HUES48 (cell line): Measurements from ENCODE around the gene SETD9.

ENCODE experiments used
- H3K27ac ChIP-seq: one replicate; pipeline ENCODE4 v1.7.0; 2013; ENCODE audit warnings: low read depth, low read length, inconsistent platforms
- H3K27me3 ChIP-seq: 2 replicates; pipeline ENCODE4 v1.6.1; 2013; ENCODE audit warnings: mild to moderate bottlenecking, low read length; ENCODE audit not compliant: control insufficient read depth, insufficient read depth
- H3K36me3 ChIP-seq: 2 replicates; pipeline ENCODE4 v1.6.1; 2013; ENCODE audit warnings: low read length; ENCODE audit not compliant: control insufficient read depth, insufficient read depth
- H3K4me1 ChIP-seq: 2 replicates; pipeline ENCODE4 v1.6.1; 2013; ENCODE audit warnings: mild to moderate bottlenecking, low read length; ENCODE audit not compliant: control insufficient read depth, insufficient read depth
- H3K4me3 ChIP-seq: 2 replicates; pipeline ENCODE4 v1.5.1; 2013; ENCODE audit warnings: mild to moderate bottlenecking, low read depth, low read length
- H3K9ac ChIP-seq: 2 replicates; pipeline ENCODE4 v1.6.1; 2013; ENCODE audit warnings: mild to moderate bottlenecking, low read depth, low read length, moderate library complexity
- H3K9me3 ChIP-seq: 2 replicates; pipeline ENCODE4 v1.6.1; 2013; ENCODE audit warnings: low read length; ENCODE audit not compliant: control insufficient read depth, insufficient read depth

Gene SETD9

DNA sequence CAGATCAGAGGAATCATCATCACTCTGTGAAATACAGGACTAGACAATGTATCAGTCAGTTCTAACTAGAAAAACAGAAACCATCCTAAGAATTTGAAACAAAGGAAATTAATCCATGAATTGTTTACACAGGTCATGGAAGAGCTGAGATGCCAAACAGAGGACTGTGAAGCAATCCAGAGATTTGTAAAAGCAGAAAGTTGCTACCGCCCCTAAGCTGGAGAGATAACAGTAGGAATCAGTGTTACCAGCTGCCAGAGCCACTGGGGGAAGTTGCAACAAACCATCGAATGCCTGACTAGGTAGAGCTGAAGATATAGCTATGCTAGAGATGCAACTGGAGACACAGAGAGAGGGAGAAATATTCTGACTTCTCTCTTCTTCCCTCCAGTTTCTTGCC, 52.9 kb downstream of the SETD9 start:
- H3K27ac ChIP-seq = no peak overlapping the region
- H3K4me3 ChIP-seq = no peak overlapping the region
- no peaks in the 10 kb centered on the region for H3K9me3 ChIP-seq
- no peaks in the 10 kb centered on the region for H3K36me3 ChIP-seq
- no peaks in the 10 kb centered on the region for H3K27me3 ChIP-seq
- H3K4me1 ChIP-seq = peaks cover 7% of the 10 kb centered on the region; the same call in 1 of the 2 replicates
- H3K9ac ChIP-seq = no peak overlapping the region

DNA sequence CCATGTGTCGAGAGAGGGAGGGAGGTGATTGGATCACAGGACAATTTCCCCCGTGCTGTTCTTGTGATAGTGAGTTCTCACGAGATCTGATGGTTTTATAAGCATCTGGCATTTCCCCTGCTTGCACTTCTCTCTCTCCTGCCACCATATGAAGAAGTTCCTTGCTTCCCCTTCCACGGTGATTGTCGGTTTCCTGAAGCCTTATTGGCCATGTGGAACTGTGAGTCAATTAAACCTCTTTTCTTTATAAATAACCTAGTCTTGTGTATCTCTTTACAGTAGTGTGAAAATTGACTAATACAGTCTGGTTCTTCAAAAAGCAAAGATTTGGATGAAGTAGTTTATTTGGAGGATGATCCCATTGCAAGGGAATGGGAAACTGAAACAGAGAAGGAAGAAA, 53.9 kb downstream of the SETD9 start:
- H3K27me3 ChIP-seq = no peaks in the 10 kb centered on the region
- H3K36me3 ChIP-seq = no peaks in the 10 kb centered on the region
- no peak overlapping the region for H3K27ac ChIP-seq
- H3K4me3 ChIP-seq = no peak overlapping the region
- no peak overlapping the region for H3K9ac ChIP-seq
- H3K9me3 ChIP-seq = no peaks in the 10 kb centered on the region
- H3K4me1 ChIP-seq = no peaks in the 10 kb centered on the region

DNA sequence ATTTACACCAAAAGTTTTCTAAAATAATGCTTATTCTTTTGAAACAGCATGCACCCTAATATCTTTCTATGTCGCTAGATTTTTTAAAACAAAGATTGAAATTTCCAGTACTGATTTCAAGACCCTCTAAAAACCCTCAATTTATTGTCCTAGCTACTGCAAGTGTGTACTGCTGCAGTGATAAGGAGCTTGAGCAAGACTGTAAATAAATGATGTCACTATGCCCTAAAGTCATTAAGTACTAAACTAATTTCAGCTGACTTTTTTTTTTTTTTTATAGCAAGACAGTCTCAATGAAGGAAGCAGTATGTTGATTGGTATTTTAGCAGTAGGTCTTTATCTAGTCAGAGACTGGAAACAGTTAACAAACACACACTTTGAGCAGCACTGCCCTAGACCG, 54.8 kb downstream of the SETD9 start:
- Histone ChIP-seq H3K4me3 (no peak overlapping the region), H3K9ac (no peak overlapping the region), H3K27me3 (no peaks in the 10 kb centered on the region), H3K4me1 (no peaks in the 10 kb centered on the region), H3K27ac (no peak overlapping the region), H3K9me3 (no peaks in the 10 kb centered on the region), H3K36me3 (no peaks in the 10 kb centered on the region)
